GM18951 (cell line): ENCODE data around the gene CTU1.

Experiments
- POLR2A ChIP-seq: IDR thresholded peaks from 4 replicates; pipeline ENCODE4 v1.6.1; 2011; ENCODE audit warnings: mild to moderate bottlenecking; ENCODE audit not compliant: insufficient read length, insufficient read depth; ENCODE audit errors: extremely low read depth
- in situ Hi-C: fragments of 300-500 bp; cut with MboI; formaldehyde crosslinking; loops from one replicate; pipeline ENCODE4 v1.12.0; 2022; ENCODE audit warnings: low sequenced_read_pairs, mixed read lengths, inconsistent platforms; ENCODE audit not compliant: unreplicated experiment

The CTU1 gene

DNA sequence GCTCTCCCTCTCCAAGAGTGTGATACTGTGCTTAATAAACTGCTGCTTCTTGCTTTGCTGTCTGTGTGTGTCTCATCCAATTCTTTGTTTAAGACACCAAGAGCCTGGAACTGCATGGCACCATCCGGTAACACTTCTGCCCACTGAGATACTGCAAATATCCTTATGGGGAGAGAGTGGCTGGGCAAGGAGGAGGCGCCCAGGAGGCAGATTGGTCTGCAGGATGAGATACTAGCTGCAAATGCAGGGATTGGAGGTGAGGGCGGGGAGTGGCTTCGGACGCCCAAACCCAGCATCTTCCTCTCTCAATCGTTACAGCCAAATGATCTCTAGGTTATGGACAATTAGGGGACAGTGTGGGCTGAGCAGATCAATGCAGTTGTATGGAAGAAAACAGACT lies 32.2 kb upstream of the CTU1 start:
- in situ Hi-C loops: no loop called here
- TF ChIP-seq POLR2A: no peak

DNA sequence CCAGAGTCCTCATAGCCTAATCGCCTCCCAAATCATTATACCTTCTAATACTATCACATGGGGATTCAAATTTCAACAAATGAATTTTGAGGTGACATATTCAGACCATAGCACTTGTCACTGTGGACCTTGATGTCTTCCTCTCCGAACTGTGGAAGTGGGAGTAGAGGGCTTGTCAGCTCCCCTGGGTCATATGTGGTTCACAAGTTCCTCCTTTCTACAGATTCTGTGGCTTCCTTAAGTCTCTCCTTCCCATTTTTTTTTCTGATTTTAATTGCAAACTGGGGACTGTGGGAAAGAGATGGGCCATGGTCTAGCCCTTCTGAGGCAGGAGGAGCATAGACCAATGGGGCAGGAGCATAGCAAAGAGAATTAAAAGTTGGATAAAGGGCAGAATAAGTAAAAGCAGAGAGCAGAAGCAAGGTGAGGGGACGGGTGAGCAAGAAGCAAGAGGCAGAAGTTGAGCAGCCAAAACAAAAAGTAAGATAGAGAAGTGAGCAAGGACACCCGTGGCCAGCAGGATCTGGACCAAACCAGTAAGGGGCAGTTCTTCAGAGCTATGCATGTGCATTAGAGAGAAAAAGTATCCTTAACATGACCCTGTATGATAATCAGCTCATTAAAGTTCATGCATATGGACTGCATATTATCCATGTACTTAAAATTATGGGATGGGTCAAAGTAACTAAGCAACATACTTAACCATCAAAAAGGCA lies 31.2 kb upstream of the CTU1 start:
- TF ChIP-seq POLR2A: no peak
- in situ Hi-C loops: no loop called here

DNA sequence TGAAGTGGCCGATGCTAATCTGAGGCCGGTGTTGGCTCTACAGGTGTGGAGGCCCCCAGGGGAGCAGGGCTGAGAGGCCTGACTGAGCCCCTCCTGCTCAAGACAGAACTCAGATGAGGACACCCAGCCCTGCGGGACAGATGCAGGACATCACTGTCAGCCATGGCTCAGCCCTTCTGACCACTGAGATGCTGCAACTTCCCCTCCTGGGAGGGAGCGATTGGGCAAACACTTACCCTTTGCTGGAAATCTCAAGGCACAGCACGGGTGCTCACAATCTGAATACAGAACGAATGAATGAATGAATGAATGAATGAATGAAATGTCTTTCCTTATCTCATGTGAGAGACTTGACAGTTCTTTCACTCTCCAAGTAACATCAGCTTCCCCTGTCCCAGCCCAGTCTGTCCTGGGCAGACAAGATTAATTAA lies 30.4 kb upstream of the CTU1 start:
- in situ Hi-C loops: no loop called here
- no peak for TF ChIP-seq POLR2A

DNA sequence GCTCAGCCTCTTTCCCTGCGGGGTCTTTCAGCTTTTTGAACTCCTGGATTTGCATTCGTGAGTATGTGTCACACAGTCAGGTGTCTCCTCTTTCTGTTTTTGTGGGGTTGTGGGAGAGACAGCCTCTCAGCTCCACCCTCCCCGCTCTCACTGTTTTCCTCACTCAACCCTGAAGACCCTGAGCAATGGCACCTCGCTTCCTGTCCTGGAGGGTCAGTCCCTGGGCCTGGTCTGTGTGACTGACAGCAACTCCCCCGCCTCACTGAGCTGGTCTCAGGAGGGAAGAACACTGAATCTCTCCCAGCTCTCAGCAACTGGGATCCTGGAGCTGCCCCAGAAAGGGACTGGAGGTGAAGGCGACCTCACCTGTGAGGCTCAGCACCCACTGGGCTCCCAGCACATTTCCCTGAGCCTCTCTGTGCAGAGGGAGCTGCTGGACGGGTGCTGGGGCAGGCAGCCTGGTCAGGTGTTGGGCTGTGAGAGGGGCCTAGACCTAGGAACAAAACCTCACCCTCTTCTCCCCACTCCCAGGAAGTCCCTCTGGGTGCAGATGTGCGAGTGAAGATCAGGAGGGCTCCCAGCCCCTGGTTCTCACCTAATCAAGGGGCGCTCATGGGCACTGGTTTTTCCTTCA lies 29.7 kb upstream of the CTU1 start:
- TF ChIP-seq POLR2A: no peak
- in situ Hi-C loops: no loop called here

DNA sequence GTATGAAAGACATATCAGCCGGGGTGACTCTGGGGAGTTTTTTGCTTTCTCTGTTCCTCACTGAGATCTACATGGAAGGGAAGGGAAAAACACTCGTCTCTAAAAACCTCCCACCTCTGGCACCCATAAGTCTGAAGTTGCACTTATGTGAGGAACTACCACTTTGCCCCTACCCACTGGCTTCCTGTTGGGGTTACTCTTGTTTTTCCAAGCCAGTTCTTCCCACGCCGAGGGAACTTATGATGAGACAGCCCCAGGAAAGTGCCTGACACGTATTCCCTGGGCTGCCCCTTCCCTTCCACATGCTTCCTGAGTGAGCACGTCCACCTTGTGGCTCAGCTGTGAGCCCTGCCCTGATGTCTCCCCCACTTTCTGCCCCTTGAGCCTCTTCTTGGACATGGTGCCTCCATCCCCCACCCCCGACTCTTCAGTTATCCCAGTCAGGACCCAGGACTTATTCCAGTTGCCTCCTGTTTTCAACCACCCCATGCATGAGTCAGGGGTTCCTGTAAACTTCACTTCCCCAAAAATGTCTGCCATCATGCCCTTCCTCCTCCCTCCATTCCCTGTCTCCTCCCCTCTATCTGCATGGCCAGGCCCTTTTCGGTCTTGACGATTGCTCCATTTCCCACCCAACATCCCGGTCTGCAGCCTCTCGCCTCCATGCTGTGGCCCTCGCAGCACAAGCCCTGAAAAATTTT lies 28.8 kb upstream of the CTU1 start:
- in situ Hi-C loops: no loop called here
- TF ChIP-seq POLR2A: no peak

DNA sequence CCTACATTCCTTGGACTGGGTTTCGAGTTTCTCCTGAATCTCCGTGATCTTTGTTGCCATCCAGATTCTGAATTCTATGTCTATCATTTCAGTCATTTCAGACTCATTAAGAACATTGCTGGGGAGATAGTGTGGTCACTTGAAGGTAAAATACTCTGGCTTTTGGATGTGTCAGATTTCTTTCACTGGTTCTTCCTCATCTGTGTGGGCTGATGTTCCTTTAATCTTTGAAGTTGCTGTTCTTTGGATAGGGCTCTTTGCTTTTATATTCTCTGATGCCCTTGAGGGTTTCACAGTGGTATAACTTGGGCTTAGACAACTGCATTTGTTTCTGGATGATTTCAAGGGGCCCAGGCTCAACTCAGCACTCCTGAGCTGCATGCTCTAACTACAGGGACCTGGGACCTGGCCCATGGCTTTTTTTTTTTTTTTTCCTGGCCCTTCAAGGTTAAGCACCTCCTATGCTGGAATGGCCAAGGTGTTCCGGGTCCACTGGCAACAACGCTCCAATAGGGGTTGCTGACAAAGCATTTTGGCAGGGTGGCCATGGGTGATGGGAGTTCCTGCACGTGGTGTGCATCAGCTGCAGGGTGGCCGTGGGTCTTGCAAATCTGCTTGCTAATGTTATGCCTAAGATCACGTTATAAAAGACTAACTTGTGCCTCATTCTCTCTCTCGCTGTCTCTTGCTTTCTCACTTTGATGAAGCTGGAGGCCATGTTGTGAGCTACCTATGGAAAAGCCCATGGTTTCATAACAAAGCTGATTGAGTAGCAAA lies 28.0 kb upstream of the CTU1 start:
- in situ Hi-C loops: no loop called here
- TF ChIP-seq POLR2A: no peak

DNA sequence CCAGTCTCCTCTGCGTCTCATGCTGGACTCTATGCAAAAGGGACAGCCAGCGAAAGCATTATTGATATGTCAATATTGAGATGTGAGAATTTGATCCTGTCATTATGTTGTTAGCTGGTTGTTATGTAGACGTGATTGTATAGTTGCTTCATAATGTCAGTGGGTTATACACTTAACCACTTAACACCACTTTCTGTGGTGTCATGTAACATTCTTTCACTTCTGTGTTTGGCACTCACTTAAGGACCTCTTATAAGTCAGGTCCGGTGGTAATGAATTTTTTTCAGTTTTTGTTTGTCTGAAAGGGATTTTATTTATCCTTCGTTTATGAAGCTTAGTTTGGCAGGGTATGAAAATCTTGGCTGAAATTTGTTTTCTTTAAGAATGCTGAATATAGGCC lies 26.8 kb upstream of the CTU1 start:
- in situ Hi-C loops: no loop called here
- no peak for TF ChIP-seq POLR2A

DNA sequence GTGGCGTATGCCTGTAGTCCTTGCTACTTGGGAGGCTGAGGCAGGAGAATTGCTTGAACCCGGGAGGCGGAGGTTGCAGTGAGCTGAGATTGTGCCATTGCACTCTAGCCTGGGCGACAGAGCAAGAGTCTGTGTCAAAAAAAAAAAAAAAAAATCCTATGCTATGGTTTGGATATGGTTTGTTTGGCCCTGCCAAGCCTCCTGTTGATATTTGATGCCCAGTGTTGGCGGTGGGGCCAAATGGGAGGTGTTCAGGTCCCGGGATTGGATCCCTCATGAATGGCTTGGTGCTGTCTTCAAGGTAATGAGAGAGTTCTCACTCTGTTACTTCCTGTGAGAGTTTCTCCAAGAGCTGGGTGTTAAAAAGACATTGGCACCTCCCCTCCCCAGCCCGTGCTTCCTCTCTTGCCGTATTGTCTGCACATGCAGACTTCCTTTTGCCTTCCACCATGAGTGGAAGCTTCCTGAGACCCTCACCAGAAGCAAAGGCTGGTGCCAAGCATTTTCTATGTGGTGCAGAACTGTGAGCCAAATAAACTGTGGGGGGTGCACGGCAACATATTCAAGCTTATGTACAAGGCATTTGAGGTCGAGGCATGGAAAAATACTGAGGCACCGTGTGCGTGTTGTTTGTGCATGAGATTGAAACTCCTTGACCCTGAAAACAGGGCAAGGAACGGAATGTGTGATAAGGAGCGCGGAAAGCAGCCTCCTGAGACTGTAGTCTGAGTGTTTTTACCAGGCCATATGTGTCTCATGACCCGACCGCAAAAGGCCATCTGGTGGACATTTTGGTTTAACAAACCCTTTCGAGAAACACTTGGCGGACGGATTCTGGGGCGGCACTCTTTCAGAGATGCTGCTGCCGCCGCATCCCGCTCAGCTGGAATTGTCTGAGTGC lies 23.8 kb upstream of the CTU1 start:
- no peak for TF ChIP-seq POLR2A
- in situ Hi-C loops: no loop called here

DNA sequence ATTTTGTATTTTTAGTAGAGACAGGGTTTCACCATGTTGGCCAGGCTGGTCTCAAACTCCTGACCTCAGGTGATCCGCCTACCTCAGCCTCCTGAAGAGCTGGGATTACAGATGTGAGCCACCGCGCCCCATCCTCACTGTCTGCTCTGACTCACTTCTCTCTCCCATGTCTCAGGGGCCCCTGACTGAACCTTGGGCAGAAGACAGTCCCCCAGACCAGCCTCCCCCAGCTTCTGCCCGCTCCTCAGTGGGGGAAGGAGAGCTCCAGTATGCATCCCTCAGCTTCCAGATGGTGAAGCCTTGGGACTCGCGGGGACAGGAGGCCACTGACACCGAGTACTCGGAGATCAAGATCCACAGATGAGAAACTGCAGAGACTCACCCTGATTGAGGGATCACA lies 21.5 kb upstream of the CTU1 start:
- in situ Hi-C loops: no loop called here

DNA sequence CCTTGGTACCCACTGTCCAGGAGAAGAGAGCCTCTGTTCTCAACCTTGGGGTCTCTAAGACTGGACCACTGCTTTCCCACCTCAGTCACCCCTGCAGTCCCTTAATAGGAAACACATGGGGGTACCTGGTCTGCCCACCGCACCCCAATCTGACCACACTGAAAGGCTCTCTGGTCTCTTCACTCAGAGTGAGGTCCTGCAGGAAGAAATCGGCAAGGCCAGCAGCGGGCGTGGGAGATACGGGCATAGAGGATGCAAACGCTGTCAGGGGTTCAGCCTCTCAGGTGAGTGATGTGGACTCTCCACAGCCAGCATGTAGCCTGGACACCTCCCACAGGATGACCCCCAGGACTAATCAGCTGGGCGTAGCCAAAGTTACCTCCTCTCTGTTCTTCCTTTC lies 20.0 kb upstream of the CTU1 start:
- in situ Hi-C loops: no loop called here
- TF ChIP-seq POLR2A: no peak

More for the DNA sequence above, 21.5 kb upstream of the CTU1 start:
- TF ChIP-seq POLR2A: no peak

DNA sequence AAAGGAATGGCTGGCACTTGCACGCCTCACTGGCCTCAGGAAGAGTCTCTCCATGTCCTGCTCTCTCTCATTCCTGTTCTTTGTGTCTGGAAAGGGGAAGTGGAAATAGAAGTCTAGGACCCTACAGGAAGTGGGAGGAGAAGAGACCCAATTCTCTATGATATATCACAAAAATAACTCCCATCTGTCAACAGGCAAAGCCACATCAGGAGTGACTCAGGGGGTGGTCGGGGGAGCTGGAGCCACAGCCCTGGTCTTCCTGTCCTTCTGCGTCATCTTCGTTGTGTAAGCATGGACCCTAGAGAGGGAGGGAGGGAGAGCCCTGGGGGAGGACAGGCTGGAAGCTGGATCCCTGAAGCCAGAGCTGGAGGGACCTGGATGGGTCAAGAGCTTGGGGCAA lies 19.5 kb upstream of the CTU1 start:
- no peak for TF ChIP-seq POLR2A
- in situ Hi-C loops: no loop called here

DNA sequence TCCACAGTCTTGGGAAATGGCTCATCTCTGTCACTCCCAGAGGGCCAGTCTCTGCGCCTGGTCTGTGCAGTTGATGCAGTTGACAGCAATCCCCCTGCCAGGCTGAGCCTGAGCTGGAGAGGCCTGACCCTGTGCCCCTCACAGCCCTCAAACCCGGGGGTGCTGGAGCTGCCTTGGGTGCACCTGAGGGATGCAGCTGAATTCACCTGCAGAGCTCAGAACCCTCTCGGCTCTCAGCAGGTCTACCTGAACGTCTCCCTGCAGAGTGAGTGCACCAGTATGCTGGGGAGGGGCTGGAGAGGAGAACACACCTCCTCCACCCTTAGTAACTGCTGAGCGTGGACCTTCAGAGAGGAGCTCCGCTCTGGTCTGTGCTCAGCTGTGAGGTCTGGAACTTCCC lies 18.8 kb upstream of the CTU1 start:
- in situ Hi-C loops: no loop called here
- TF ChIP-seq POLR2A: no peak
